KOPT-K1 (cell line): Measurements from ENCODE around the gene TCHH.

Experiments
- H3K27ac ChIP-seq: fragments of 200-600 bp; sonication (generic); 2 replicates; pipeline ENCODE4 v1.5.1; 2016; ENCODE audit warnings: antibody characterized with exemption, mild to moderate bottlenecking, low read depth, low read length; ENCODE audit not compliant: poor library complexity, severe bottlenecking
- H3K36me3 ChIP-seq: fragments of 200-600 bp; sonication (generic); 2 replicates; pipeline ENCODE4 v1.5.1; 2017; ENCODE audit warnings: antibody characterized with exemption, mild to moderate bottlenecking, low read length, moderate library complexity; ENCODE audit not compliant: insufficient read depth
- H3K9me3 ChIP-seq: fragments of 200-600 bp; sonication (generic); 2 replicates; pipeline ENCODE4 v1.5.1; 2017; ENCODE audit warnings: antibody characterized with exemption, low read length, mild to moderate bottlenecking; ENCODE audit not compliant: insufficient read depth, poor library complexity, severe bottlenecking

Gene TCHH

GRCh38 chr1:152137215-152137614 lies 22.0 kb upstream of the TCHH start:
- Histone ChIP-seq H3K36me3 (no peaks in the 10 kb centered on the region), H3K9me3 (peaks cover 10% of the 10 kb centered on the region), H3K27ac (no peak overlapping the region)

GRCh38 chr1:152130186-152130585 lies 14.9 kb upstream of the TCHH start:
- H3K27ac ChIP-seq: no peak overlapping the region
- peaks cover 14% of the 10 kb centered on the region for H3K9me3 ChIP-seq
- H3K36me3 ChIP-seq: no peaks in the 10 kb centered on the region

GRCh38 chr1:152127673-152128072 lies 12.4 kb upstream of the TCHH start:
- Histone ChIP-seq H3K9me3 (peaks cover 9% of the 10 kb centered on the region), H3K27ac (no peak overlapping the region), H3K36me3 (no peaks in the 10 kb centered on the region)

- H3K36me3 ChIP-seq: no peaks in the 10 kb centered on the region
- no peaks in the 10 kb centered on the region for H3K9me3 ChIP-seq
- H3K27ac ChIP-seq: no peak overlapping the region
These were observed 10.7 kb upstream of the TCHH start for GRCh38 chr1:152125834-152126443.

GRCh38 chr1:152118915-152119314 lies 3.7 kb upstream of the TCHH start:
- Histone ChIP-seq H3K27ac (no peak overlapping the region), H3K36me3 (no peaks in the 10 kb centered on the region), H3K9me3 (peaks cover 5% of the 10 kb centered on the region)

- H3K27ac ChIP-seq: no peak overlapping the region
- H3K9me3 ChIP-seq: peaks cover 37% of the 10 kb centered on the region
- no peaks in the 10 kb centered on the region for H3K36me3 ChIP-seq
These were observed 2.3 kb downstream of the TCHH start for GRCh38 chr1:152112885-152113432.

- Histone ChIP-seq H3K36me3 (no peaks in the 10 kb centered on the region), H3K9me3 (peaks cover 37% of the 10 kb centered on the region), H3K27ac (no peak overlapping the region)
These were observed 3.0 kb downstream of the TCHH start for GRCh38 chr1:152112101-152112884.

GRCh38 chr1:152111515-152111968 lies 3.7 kb downstream of the TCHH start:
- Histone ChIP-seq H3K27ac (no peak overlapping the region), H3K36me3 (no peaks in the 10 kb centered on the region), H3K9me3 (peaks cover 37% of the 10 kb centered on the region)

GRCh38 chr1:152110860-152111514 lies 4.3 kb downstream of the TCHH start:
- Histone ChIP-seq H3K9me3 (peaks cover 37% of the 10 kb centered on the region), H3K27ac (no peak overlapping the region), H3K36me3 (no peaks in the 10 kb centered on the region)

- peaks cover 37% of the 10 kb centered on the region for H3K9me3 ChIP-seq
- H3K27ac ChIP-seq: no peak overlapping the region
- H3K36me3 ChIP-seq: no peaks in the 10 kb centered on the region
These were observed 4.8 kb downstream of the TCHH start for GRCh38 chr1:152110365-152110859.

GRCh38 chr1:152109998-152110294 lies 5.3 kb downstream of the TCHH start:
- Histone ChIP-seq H3K27ac (no peak overlapping the region), H3K9me3 (peaks cover 37% of the 10 kb centered on the region), H3K36me3 (no peaks in the 10 kb centered on the region)

GRCh38 chr1:152109231-152109997 lies 5.8 kb downstream of the TCHH start:
- H3K9me3 ChIP-seq: peaks cover 37% of the 10 kb centered on the region
- no peak overlapping the region for H3K27ac ChIP-seq
- no peaks in the 10 kb centered on the region for H3K36me3 ChIP-seq

- Histone ChIP-seq H3K9me3 (peaks cover 32% of the 10 kb centered on the region), H3K36me3 (no peaks in the 10 kb centered on the region), H3K27ac (no peak overlapping the region)
These were observed 6.4 kb downstream of the TCHH start for GRCh38 chr1:152108882-152109222.

GRCh38 chr1:152107984-152108881 lies 7.0 kb downstream of the TCHH start:
- Histone ChIP-seq H3K27ac (no peak overlapping the region), H3K36me3 (no peaks in the 10 kb centered on the region), H3K9me3 (peaks cover 31% of the 10 kb centered on the region)
